Activated CD8-positive, alpha-beta memory T cell treated with anti-CD3 and anti-CD28 coated beads, Interleukin-2, amount 50 U/mL, for 1 hour (primary cell): ENCODE measurements around the gene ATP11A.
"Not testable (repeated sequence)": the region's sequence is repeated elsewhere in the genome, so short reads cannot be mapped to it uniquely, and the experiment has no call there.

Experiments used
- DNase-seq: peaks from one replicate; pipeline ENCODE4 v3.0.0-alpha.2; 2020; ENCODE audit errors: extremely low read depth

The ATP11A gene

DNA sequence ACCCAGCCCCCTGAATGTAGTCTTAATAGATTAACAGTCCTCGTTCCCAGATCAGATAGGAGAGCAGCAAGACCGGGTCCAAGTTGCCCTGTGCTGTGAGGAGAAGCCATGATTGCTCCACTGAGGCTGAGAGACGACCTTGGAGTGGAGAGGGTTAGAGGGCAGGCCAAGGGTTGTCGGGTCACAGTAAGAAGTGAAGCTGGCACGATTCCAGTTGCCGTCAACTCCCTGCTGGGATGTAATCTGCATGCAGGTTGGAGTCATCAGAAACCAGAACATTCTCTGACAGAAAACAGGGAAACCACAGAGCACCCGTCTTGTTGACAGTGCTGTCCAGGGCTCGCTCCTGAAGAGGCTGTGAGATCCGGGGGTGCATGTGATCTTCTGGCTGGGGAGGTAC is 19.0 kb upstream of the ATP11A start:
- DNase-seq, result no peak

DNA sequence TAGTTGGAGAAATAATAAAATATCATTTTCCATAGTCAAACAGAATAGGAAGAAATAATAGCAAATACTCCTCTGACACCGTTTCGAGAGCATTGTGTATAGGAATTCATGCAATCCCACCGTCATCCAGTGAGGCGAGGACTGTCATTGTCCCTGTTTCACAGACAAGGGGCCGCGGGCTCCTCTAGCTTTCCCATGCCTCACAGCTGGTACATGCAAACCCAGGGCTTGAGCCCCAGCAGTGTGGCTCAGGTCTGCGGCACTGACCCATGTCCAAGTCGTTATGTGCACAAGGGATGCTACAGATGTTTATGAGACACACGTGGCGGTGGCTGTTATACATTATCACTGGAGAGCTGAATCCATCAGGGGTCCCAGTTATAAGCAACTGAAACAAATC is 18.5 kb upstream of the ATP11A start:
- no peak for DNase-seq

DNA sequence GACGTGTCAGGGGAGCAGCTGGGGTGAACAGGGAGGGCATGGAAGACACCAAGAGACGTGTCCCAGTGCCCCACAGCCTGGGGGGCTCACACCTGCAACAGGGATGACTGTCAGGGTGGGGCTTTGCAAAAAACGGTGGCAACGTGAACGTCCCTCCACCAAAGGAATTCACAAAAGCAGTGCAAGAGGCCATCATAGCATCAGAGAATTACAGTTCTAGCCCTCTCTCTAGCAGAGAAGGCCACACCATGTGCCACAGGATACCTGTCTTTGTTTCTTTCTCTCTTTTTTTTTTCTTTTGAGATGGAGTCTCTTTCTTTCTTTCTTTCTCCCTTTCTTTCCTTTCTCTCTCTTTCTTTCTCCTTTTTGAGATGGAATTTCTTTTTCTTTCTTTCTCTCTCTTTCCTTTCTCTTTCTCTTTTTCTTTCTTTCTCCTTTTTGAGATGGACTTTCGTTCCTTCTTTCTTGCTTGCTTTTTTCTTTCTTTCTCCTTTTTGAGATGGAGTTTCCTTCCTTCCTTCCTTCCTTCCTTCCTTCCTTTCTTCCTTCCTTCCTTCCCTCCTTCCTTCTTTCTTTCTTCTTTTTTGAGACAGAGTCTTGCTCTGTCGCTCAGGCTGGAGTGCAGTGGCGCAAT is 17.1 kb upstream of the ATP11A start:
- no peak for DNase-seq

GRCh38 chr13:112674412-112675365 is 15.1 kb upstream of the ATP11A start:
- DNase-seq, result no peak

DNA sequence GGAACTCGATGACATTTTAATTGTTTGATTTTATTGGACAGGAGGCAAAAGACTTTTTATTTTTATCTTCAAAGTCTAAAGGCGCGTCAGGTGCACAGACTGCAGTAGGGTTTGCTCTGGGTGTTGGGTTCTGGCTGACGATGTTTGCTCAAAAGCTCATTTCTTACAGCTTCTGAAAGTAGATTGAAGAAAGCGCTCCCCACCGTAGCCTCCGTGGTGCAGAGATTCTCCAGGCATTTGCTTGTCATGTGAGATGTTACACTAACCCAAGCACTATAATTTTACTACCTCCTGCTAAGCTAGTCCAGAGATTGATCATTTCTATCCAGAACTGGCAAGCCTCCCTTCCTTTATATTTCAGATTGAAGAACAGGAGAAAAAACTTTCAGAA is 14.5 kb upstream of the ATP11A start:
- DNase-seq, result no peak

- DNase-seq, result not testable (repeated sequence)
Measured at GRCh38 chr13:112677421-112677962, 12.3 kb upstream of the ATP11A start.

GRCh38 chr13:112679381-112679780 is 10.5 kb upstream of the ATP11A start:
- DNase-seq, result no peak

GRCh38 chr13:112679932-112680677 is 9.7 kb upstream of the ATP11A start:
- no peak for DNase-seq

DNA sequence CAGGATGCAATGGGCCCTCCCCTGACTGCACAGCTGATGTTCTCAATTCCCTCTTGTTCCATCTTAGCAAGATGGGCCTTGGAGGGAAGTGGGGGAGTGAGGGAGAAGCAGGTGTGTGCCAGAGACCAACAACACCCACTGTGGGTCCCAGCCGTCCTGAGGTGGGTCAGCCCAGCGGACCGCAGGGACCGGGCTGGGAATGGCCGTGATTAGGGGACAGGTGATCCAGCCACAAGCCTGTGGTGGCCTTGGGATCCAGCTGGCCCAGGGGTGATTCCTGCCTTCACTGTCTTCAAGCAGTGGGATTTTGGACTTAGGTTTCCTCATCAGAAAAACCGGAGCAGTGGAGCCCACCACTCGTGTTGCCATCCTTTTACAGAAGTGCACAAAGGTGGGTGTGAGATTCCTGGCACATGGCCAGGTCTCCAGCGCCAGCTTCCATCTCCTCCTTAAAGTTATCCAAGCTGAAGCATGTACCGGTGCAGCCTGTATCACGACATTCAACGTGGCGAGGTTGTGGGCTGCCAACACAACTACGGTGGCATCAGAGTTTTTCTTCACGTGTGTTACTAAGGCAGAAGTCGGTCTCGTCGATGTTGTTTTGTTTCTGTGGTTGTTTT is 9.0 kb upstream of the ATP11A start:
- no peak for DNase-seq

DNA sequence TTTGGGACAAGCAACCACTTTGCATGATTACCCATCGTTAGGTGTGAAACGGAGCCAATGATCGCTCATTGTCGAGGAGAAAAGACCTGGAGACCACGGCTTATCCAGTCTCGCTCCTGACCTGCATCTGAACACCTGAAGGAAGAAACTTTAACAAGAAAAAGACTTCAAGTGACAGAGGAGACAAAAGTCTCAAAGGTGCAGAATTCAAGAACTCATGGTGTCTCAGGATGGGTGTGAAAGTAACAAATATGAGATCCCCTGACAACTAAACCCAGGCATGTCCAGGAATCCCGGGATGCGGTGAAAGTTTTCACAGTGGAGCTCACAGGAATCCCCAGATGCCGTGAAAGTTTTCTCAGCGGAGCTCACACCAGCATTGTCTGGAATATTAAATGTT is 6.3 kb upstream of the ATP11A start:
- no peak for DNase-seq

GRCh38 chr13:112684071-112684845 is 5.6 kb upstream of the ATP11A start:
- DNase-seq, result no peak

DNA sequence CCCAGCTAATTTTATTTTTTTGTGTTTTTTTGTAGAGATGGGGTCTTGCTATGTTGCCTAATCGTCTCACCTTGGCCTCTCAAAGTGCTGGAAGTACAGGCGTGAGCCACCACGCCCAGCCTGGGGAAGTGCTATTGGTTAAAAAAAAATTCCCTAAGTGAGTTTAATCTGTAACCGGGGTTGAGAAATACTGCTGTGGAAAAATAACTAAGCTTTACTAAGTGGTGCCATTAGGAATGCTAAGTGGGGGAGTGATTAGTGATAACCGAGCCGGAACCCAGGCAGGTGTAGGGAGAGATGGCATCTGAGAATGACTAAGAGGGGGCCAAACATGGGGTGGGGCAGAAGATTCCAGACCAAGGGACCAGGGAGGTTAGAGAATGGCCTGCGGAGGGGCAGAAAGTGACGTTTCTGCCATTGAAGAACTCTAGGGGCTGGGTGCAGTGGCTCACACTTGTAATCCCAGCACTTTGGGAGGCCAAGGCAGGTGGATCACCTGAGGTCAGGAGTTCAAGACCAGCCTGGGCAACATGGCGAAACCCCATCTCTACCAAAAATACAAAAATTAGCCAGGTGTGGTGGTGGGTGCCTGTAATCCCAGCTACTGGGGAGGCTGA is 4.5 kb upstream of the ATP11A start:
- not testable (repeated sequence) for DNase-seq

- no peak for DNase-seq
Measured at GRCh38 chr13:112685896-112686295, 3.9 kb upstream of the ATP11A start.

- DNase-seq, result no peak
Measured at GRCh38 chr13:112686364-112686763, 3.5 kb upstream of the ATP11A start.

GRCh38 chr13:112686987-112687386 is 2.9 kb upstream of the ATP11A start:
- no peak for DNase-seq

DNA sequence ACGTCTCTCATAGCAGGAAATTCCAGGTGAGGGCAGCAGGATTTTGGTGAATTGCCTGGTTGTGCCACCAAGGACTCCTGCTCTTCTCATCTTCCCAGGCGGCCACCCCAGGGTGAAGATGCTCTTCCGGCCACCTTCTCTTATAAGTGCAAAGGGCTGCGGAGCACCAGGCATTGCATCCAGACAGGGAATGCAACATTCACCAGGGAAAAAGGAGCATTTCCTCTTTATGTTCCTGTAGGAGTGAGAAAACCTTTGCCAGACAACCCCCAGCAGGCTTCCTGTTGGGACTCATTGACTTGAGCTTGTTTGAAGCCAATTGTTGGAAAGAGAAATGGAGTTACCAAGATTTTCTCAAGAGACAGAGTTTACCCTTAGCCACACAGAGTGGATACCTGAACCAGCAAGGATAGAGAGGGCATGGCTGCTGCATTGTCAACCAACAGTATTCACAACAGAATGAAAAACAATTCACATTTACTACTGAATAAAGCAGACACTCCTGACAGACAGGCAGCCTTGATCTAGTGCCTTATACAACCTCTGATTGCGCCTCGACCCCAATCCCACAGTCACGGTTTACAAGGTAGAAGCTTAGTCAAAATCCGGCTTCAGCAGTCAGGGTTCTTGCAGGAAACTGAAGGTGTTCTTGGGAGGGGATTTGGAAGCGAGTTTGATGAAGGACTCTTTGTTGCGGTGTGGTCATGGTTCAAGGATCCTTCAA is 1.8 kb upstream of the ATP11A start:
- DNase-seq, result no peak

DNA sequence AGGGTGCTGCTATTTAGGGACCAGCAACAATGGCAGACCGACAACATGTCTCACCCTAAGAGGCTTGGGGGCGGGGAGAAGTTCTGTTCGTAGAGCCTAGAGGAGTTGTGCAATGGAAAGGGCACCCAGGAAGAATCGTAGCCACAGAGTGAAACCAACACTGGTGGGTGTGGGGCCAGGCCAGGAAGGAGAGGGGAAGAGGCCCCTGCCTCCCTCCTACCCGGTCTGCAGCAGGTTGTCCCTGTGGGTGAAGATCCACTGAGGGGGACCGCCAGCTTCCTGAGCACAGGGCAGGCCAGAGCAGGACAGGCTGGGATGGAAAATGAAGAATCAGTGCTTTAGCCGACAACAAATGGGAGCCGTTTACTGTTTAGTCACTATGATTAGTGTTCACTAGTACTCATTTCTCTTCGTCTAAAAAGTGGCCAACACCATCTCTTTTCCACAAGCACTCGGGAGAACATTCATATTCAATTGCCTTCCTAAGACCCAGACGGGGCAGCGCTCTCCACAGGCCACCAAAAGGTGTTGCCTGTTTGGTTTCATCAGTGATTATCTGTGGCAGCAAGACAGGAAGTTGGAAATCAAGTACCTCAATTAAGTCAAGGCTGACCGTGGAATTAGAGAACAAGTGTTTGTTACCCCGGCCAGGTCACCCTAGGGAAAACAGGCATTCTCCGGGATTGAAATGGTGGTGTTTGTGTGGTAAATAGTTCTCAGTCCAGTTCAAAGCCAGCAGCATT is 1.1 kb upstream of the ATP11A start:
- DNase-seq, result no peak

- no peak for DNase-seq
Measured at GRCh38 chr13:112690283-112690929, 568 bp downstream of the ATP11A start.

- no peak for DNase-seq
Measured at GRCh38 chr13:112692104-112692503, 2.3 kb downstream of the ATP11A start.
